HG03064 (cell line): ENCODE data around the gene LDHAL6B.

Source experiments
- ATAC-seq: cut with Tn5 transposase; IDR thresholded peaks from one replicate; pipeline ENCODE4 v1.9.1; 2021; ENCODE audit warnings: low read depth; ENCODE audit not compliant: unreplicated experiment

LDHAL6B gene

DNA sequence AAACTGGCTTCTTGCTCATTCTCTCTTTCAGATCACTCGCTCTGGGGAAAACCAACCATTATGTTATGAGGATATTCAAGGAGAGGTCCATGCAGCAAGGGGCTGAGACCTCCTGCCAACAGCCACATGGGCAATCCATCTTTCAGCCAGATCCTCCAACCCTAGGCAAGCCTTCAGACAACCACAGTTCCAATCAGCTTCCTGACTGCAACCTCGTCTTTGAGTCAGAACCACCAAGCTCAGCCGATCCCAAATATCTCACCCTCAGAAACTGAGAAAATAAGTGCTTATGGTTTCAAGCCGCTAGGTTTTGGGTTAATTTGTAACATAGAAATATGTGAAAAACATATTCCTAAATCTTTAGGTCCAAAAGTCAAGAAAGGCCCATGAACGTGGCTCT is 10.3 kb downstream of the LDHAL6B start:
- no peak for ATAC-seq

DNA sequence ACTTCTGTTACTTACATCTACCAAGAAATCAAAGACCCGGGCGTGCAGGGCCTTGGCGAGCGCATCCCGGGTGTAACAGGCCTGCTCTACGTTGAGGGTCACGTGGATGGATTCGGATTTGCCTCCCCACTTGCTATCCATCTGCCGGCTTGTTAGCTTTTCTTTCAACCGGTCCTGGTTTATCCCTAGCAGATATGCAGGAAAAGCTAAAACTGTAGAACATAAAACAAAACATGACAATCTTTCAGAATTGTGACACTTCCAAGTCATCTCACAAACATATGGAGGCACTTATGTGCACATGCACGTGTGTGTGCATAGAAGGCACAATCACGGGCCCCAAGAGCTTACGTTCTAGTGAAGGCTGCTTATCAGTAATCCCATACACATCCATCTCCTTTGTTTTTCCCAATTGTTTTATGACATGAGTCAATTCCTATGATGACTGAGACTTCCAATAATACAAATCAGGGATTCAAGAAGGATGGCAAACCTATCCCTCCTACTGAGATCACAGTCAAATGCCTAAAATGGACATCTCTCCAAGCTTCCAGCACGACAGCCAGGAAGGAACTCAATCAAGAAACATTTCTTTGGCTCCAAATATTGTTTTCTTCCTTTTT is 11.3 kb downstream of the LDHAL6B start:
- no peak for ATAC-seq

DNA sequence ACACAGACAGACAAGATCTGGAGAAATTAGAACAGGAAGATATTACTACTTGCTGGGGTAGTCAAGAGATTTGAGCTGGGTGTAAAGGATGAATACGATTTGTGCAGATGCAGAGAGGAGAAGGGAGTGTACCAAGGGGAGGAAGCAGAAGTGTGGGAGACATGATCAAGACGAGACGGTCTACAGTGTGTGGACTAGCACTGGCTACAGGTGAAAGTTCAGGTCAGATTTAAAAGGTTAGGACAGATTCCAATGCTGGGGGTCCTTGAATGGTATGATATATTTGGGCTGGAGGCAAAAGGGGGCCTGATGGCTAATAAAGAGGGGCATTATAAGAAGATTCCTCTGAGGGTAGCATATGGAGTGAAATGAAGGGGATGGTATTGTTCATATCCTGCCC is 12.1 kb downstream of the LDHAL6B start:
- ATAC-seq = no peak

DNA sequence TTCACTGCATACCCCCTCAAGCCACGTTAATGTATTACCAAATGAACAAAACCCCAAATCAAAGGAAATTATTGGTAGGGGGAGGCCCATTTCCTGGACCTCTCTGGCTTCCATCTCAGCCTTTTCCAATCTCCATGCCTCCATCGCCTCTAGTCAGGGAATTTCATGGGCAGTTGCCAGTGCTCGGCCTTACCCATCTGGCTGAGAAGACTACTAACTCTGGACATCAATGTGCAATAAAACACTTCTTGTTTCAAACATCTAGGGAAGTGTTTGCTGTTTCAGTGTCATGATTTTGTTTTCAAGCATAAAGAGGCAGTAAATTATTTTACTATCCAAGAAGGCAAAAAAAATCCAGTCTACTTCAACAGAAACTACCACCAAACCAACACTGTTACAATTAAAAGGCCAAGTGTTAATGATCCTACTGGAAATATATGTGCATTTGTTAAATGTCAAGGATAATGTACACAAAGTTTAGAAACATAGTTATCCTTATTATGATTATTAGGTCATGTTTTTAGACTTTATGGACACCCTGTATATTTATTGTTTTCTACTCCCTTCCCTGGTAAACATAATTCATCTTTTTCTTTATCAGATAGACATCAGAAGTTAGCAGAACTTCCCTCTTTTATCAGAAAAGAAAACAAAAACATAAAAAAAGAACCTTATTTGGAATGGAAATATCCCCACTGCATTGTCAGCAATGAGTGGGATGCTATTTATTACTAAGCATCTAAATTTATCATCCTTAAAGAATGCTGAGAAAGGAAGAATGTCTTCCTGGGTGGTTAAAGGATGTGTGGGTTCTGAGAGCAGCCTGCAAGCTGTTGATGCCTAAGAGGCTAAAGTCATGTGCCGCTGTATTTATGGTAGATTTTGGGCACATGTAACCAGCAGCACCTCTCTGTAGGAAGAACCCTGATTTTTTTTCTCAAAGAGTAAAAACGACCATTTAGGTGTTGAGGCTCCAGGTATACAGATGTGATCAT is 15.2 kb downstream of the LDHAL6B start:
- no peak for ATAC-seq

DNA sequence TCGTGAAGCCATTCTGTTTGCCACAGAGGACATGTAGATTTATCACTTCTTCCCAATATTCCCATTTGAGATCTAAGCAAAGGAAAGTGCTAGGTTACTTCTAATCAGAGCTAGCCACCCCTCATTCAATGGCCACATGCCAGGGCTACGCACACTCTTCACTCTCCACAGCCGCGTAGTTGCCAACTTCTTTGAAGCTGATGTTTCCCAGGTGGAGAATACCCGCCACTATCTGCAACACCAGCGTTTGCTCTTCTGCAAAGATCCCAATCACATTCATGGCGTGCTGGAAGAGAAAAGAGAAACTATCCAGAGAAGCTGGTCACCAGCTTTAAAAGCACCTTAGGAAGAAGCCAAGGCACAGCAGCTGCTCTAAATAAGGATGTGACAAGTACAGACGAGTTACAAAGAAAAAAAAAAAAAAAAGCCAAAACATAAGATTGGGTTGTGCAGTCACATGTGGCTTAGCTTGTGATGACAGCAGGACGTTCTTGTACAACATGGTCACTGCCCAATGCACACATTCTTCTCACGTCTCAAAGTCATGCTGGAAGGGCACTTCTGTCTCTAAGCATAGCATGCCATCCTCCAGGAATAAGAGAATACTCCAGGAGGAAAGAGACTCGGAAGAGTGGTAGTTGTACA is 16.4 kb downstream of the LDHAL6B start:
- ATAC-seq = no peak

DNA sequence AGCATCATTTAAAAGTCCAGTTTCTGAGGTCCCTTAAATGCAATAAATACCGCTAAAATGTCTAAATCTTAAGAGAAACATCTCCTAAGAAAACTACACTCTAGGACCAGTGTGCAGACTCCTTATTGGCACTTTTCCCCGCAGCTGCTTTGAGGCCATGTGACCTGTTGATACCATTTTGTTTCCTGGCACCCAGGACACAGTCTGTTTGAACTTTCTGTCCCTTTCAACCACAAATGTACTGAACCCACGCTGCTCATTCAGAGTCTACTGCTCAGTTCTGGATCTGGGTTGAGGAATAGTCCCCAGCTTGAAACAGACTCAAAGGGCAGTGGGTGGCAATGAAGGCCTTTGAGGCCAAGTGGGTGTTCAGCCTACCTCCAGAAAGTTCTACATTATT is 17.1 kb downstream of the LDHAL6B start:
- no peak for ATAC-seq

DNA sequence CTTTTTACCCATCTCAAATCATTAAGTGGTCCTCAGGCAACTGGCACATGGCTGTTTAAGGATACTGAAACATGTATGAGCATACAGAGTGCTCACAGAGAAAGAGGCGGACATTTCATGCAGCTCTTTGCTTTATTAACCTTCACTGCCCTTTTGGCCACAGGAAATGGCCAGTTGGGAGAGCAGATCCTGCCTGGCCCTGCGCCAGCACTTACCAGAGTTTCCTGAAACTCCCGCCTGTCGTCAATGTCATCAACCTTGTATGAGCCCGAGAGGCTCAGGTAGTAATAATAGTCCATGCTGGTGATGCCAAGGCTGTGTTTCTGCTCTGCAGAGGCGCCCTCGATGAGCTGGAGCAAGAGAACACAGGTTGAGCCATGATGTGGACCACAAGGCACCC is 17.8 kb downstream of the LDHAL6B start:
- ATAC-seq = no peak

DNA sequence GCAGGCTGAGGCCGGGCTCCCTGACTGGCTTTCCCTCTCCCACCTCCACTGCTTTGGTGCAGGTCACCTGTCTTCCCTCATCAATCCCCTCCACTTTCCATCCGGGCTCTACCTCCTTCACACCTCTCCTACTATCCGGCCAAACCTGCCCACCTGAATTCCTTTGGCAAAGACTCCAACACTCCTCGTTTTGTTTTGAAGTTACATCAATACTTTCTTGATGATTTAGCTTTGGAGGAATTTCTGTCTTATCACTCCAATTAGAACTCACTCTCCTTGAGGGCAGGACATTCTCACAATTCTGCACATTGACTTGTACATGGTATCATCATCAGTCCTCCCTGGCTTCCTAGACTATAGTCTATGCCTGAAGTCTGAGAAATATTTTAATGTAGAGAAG is 20.4 kb downstream of the LDHAL6B start:
- ATAC-seq = no peak

DNA sequence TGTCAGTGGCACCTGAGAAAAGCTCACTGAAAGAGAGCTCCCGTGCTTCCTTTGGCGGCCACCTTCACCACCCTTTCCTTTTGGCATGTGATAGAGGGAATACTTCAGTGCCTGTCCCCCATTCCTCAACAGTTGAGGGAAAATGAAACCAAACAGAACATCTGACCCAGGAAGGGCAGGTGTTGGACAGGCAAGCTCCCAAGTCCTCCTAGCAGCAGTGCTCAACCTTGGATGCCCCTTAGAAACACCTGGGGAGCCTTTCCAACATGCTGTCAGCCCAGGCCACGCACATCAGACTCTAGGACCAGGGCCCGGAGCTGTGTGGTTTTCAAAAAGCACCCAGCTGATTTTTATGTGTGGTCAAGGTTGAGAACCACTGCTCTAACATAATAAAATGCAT is 22.4 kb downstream of the LDHAL6B start:
- no peak for ATAC-seq

DNA sequence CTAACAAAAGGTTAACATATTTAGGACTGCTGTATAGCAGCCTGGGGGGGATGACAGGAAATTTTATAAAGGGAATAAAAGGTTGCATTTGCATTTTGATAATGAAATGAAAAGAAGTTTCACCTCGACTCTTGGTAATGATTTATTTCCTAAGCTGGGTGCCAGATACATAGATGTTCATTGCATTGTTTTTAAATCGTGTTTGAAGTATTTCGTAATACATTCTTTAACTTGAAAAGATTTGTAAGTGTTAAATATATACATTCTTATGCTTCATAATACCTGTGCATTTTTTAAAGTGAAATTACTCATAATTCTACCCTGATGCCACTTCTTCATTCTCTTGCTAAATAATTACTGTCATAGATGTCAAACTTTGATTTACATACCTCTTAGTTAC is 22.8 kb downstream of the LDHAL6B start:
- no peak for ATAC-seq

DNA sequence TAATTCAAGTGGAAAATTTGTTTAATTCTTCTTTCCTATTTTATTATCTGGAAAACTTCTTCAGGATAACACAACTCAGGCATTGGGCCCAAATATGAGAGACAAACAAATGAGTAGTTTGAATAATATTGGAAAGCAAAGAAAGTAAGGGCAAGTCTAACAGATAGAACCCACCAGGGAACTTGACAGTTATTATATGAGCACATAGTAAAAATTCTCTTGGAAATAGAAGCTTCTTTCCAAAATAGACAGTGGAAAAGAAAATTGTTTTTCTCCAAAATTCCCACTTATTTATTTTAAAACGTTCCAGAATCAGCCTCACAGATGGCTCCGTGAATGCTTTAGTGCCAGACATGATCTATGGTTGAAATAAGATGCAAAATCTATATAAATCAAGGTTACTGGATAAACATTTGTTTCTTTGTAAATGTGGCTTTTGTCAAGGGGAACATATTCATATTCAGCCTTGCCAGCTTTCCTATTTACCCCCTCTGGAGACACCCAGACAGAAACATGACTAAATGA is 23.9 kb downstream of the LDHAL6B start:
- no peak for ATAC-seq

DNA sequence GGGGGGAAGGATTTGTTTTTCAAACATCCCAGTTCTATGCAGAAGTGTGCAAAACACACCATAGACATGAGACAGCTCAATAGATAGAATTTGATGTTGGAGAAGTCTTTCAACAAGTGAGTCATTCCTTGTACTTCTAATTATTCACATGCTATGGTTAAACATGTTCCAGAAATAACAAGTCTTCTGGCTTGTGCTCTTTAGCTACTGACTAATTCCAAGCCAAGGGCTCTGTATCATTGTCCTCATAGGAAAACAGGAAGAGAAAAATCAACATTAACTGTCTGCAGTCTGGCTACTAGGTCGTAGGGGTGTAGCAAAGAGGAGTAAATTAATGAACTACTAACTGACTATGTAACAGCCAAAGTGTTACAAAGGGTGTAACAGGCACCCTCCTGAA is 25.8 kb downstream of the LDHAL6B start:
- ATAC-seq = no peak

DNA sequence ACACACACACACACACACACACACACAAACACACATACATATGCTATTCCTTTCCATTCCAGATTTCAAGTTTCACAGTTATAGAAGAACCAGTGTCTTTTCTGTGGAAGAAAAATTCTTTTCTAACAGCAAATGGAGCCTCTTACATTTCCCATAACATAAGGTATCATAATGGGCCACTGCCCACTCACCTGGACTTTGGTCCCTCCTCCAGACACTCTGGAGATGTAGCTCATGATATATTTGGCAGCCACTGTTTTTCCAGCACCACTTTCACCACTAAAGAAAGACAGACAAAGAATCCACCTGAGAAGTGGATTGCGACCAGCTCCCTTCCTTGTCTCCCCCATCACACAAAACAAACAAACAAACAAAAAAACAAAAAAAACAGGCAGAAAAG is 29.8 kb downstream of the LDHAL6B start:
- no peak for ATAC-seq

DNA sequence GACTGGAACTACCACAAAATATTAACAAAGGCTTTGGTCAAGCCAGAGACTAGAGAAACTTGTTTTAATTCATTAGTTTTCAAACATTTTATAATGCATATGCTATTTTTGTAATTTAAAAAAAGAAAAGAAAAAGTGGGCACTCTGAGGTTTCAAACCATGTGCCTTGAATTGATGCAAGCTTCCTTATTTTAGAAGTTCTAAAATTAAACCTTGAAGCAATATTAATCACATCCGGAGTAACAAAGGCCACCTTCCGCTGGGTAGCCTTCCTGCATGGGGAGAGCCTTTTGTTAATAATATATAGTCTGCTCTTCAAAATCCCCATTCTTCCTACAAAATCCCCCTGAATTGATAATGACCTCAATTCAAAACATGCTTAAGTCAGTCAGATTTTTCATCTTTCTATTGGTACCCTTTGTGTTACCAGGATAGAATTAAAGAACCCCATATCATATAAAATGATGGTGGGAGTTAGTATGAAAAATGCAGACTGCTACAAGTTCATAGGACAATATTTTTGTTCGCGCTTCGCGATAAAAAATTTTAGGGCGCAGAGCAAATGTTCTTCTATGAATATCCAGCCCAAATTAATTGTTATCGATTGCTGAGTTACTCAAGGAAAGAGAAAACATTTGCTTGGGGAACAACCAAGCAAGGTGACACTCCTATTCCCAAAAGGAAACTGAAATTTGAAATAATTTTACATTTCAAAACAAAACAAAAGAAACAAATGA is 30.6 kb downstream of the LDHAL6B start:
- peak; percentile 49 for ATAC-seq

DNA sequence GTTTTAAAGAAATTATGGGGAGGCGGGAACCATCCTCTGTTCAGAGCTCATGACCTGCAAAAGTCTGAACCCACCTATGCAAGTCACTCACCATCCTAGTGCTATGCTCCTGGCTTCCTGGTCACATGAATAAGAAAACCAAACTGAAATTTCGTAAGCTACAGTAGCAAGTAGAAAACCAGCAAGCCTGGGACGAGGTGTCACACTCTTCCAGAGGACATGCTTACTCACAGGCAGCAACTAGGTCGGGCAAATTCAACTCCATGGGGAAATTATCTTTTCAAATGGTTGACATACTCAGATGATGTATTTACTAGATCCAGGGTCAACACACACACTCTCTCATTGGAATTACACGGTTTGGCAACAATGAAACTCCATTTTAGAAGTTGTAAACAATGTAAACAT is 31.3 kb downstream of the LDHAL6B start:
- peak; percentile 49 for ATAC-seq

DNA sequence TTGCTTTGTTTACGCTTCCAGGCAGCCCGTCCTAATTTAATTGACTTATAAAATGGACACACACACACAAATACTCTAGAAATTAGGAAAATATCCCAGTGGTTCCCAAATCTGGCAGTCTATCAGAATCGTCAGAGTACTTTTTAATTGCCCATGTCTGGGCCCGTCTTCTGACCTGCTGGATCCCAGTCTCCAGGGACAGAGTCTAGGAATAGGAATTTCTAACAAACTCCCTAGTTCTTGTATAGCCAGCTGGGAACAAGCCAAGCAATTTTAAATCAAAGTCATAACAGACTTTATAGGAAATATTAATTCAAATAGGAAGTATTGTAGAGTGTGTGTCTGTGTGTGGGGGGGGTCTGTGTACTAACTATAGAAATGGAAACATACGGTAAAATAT is 33.4 kb downstream of the LDHAL6B start:
- no peak for ATAC-seq

DNA sequence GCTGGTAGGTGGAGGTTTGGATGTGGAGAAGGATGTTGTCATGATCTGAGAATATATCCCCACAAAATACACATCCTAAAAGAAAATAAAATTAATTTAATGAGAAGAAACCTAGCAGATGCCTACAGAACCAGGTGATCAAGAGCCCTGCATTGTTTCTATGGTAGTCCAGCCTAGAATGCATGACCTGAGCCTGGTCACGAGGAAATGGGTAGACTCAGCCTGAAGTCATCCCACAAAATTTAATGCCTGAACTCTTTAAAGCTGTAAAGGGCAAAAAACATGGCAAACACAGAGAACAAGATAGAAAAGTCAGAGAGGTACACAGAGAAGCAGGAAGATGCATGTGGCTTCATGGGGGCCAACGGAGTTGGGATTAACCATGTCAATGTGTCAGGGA is 36.0 kb downstream of the LDHAL6B start:
- no peak for ATAC-seq

DNA sequence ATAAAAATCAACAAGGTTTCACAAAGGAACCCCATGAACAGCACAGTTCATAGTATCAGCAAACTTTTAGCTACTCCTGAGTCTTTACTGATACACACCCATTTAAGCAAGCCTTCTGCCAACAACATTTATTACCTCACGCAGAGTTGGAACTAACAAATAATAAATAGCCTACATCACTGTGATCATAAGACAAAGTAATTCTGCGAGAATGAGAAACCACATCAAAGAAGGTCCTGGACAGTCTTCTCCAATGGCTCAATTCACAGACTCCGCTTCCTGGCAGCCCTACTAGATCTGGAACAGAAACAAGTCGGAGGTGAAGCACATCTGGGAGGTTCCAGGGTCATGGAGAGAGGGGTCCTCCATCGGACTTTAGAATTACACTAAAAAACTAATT is 37.0 kb downstream of the LDHAL6B start:
- no peak for ATAC-seq

DNA sequence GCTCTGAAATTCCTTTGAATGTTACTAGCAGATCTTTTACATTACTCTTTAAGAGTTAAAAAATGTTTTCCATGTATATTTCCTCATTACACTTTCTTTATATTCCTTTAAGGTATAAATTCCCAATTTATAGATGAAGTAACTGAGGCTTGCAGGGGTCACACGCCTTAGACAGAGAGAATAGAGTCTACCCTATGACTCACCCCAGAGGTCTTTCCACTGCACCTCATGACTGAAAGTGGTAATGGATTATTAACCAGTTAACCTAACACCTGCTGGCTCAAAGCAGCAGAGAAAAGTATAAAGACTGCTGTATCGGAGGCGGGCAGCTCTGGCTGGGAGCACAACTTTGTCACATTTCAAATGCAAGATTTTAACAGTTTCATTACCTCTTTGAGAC is 37.7 kb downstream of the LDHAL6B start:
- ATAC-seq = peak; percentile 84

DNA sequence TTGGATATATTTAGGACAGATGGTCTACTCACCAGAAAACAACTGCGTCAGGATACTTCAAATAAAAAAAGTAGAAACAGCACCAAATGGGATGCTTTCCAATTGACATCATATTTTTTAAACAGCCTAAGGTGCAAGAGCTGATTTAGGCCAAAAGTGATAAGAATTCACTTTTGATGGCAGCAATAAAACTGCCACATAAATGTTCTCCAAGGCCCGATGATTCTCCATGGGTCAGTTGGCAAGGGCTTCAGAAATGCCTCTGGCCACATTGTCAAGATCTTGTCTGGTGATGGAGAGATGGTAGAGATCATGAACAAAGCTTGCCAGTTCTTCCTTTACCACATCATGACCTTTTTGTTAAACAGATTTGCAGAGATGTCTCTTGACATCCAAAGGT is 38.9 kb downstream of the LDHAL6B start:
- no peak for ATAC-seq

DNA sequence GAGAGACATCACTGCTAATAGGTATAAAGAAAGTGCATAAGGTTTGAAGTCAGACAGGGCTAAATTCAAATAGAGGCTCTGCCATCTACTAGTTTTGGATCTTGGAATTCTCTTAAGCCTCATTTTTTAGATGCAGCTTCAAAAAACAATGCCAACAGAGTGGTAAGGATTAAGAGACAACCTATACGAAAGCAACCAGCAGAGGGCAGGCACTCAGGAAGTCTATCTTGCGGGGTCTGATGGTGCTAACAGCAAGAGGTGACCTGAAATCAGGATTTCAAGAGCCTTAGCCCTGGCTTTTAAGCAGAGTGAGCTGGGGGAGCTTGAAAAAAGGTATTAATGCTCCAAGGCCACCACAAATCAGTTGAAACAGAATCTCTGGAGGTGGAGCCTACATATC is 40.7 kb downstream of the LDHAL6B start:
- no peak for ATAC-seq
